ENCODE results near the gene DHX58.
"Not testable (repeated sequence)": the region's sequence is repeated elsewhere in the genome, so short reads cannot be mapped to it uniquely, and the experiment has no call there.

DHX58 gene

DNA sequence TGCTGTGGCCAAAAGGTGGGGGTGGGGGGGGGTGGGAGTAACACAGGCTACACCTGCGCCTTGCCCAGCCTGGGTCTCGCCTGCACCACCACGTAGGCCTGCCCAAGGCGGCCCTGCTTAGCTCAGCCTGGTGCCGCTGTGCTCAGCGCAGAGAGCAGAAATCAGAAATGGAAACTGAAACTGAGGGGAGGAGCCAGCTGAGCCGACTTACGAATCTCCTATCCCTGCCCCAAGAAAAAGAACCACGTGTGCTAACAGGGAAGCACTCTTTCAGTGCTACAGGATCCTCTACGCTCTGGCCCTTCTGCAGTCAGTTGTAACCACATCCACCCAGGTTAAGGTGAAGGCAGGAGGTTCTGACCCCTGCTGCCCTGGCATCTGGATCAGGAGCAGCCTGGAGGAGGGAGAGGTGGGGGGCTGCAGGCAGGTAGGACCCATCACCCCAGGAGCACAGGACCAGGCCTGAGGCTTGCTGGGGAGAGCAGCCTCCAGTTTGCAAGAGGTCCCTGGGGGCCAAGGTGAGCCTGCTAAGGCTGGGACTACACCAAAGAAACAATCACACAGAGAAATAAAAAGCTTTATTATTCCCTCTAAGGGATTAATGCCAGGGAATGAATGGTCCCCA, at the start of gene DHX58:
DHX58 (minus strand) TSS at position 163 of the 625 bp plus-strand sequence. CDS start 822 bp downstream, outside the sequence.
- DNase-seq (ENCODE audit: low read depth in 3 of 3) = peak; percentile 62 to 72 (median 62)

DNA sequence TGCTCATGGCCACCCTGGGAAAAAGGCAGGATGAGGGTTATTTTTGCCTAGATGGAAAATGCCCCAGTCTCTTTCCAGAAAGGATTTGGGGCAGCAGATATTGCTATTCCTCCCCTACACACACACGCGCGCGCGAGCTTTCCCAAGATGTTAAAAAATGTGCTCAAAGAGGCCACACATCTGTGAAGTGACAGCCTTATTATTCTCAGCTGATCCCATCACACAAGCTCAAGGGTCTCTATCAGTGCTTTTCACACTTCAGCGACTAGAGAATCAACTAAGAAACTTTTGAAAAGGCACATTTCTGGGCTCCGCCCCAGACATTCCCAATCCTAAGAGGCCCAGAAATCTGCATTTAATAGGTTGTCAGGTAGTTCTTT, 48.0 kb upstream of the DHX58 start:
- DNase-seq (ENCODE audit: low read depth in 3 of 3) = no peak

DNA sequence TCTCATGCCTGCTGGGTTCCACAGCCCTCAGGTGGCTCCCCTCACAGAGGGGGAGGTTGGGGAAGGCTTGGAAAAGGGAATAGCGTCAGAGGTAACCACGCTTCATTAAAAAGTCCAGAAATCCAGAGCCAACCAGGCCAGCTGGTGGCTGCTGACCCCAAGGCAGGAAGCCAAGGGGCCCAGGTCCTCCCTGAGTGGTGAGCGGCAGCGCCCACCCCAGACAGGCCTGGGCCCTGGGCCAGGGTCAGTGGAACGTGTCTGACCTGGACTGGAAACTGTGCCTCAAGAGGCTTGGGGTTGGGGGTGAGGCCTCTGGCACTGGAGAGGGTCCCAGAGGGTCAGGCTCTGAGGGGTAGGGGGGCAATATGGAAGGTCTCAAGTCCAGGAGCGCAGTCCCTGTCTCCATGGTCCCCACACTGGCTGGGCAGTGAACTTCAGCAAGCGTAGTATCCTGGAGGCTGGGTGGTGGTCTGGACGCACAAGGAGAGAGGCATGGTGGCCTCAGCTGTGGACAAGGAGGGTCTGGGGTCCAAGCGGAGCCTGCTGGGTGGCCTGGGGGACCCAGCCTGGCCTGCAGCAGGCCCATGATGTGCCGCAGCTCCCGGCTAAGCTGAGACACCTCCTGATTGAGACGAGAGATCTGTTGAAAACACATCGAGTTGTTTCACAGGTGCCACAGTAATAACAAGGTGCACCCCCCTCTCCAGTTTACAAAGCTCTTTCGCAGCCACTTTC, 47.4 kb upstream of the DHX58 start:
- no peak for DNase-seq (ENCODE audit: low read depth in 3 of 3)

DNA sequence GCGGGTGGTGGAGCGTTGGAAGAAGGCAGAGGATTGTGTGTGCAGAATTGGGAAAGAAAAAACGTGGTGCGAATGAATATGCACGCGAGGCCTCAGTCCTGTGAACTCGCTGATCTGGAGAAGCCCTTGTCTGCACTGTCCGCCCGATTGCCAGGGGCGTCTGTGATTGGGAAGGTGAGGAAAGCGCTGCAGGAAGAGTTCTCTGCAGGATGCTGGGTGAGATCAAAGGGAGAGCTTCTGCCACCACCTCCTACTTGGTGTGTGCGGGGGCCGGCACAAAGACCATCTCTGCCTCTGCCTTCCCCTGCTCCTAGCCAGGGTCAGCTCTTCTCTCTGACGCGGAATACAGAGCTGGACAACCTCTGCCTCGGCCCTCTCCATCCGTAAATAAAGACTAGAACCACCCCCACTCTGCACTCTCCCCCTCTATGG, 43.1 kb upstream of the DHX58 start:
- no peak for DNase-seq (ENCODE audit: low read depth in 3 of 3)

DNA sequence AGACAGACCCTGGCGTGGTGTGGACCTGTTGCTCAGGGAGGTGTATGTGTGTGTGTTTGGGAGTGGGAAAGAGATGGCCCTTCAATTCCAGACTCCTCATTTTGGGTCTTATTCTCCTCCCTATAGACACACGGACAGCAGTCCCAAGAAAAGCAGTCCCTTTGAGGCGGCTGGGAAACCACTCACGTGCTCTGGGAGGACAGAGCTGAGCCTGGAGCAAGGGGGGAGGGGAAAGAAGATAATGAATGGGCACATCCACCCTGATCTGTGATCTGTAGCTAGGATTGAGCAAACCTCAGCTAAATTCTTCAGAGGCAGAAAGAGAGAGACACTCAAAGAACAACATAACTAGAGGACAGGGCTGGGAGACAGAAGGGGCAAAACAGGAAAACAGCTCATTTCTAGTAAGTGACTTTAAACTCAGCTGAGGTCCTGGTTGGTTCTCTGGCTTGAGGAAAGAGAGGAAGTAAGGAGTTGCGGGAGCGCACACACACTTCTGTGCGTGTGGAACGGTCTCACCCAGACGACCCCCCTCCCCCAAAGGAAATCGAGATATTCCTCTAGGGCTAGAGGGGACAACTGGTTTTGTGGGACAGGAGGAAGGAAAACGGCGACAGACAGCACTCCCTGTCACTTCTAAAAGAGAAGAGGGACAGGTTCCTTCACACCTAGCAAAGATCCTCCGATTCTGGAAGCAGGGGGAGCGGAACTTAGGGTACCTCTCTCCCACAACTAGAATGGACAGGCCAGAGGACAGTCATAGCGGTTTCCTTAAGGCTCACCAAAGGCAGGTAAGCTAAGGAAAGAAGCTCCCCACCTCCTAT, 41.6 kb upstream of the DHX58 start:
- no peak for DNase-seq (ENCODE audit: low read depth in 3 of 3)

DNA sequence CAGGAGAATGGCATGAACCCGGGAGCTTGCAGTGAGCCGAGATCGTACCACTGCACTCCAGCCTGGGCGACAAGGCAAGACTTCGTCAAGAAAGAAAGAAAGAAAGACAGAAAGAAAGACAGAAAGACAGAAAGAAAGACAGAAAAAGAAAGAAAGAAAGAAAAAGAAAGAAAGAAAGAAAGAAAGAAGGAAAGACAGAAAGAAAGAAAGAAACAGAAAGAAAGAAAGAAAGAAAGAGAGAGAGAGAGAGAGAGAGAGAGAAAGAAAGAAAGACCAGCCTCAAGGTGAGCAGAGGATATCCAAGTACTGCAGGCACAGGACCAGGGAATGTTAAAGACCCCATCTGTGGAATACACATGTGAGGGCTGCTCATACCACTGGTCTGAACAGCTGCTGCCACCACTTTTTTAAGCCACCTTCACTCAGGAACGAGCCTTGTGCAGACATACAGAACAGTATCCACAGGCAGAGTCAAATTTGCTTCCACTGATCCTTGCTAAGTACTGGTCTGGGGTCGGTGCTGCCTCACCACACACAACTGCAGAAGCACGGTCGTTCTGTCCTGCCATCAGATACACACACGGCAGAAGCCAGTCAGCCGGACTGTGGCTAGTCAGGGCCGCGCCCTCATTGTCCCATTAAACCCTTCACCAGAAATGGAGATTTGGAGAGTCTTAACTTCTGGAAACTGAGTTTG, 34.5 kb upstream of the DHX58 start:
- no peak for DNase-seq (ENCODE audit: low read depth in 3 of 3)

DNA sequence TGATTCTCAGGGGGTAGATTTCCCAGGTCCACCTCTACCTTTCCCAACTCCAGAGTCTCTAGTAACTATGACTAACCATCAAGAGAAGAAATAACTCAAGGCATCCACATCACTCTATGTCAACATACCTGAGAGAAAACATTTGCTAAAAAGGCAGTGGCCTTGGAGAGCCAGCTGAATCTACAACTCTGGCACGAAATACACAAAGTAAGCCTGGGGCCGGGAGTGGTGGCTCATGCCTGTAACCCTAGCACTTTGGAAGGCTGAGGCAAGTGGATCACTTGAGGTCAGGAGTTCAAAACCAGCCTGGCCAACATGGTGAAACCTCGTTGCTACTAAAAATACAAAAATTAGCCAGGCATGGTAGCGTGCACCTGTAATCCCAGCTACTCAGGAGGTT, 30.6 kb upstream of the DHX58 start:
- DNase-seq (ENCODE audit: low read depth in 3 of 3) = not testable (repeated sequence)

DNA sequence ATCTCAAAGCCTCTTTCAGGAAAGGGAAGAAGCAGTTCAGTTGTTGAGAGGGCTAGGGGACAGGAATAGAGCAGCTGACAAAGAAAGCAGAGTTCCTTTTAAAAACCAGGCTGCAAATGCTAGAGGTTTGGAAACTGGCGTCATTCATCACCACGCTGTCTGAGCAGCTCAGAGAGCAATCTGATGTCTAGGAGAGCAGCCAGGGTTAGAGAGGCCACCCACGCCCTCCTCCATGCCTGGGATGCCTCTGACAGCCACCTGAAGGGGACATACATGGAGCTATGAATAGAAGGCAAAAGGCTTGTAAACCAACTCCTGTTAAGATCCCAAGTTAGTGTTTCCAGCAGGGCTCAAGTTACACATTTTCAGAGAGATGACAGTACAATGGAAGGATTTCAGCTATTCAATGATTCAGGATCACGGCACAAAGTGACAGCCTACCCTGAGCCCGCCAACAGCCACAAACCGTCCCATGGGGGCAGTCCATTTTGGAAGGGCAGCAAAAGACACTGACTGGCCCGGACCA, 29.9 kb upstream of the DHX58 start:
- DNase-seq (ENCODE audit: low read depth in 3 of 3) = no peak

DNA sequence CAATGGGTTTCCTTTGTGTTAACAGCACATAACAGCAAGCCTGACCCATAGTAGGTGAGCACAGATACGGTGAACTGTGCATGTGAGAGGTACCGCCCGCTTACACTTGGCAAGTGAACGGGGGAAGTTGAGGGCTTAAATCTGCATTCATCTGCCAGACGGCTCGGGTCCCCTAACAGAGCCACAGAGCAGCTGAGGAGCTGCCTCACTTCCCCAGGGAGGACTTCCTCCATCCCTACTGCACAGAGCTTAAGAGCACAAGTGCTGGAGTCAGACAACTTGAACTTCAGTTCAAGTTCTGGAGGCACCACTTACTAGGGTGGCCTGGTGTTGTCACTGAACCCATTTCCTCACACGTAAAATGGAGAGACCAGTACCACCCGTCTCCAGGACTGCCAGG, 28.9 kb upstream of the DHX58 start:
- no peak for DNase-seq (ENCODE audit: low read depth in 3 of 3)

DNA sequence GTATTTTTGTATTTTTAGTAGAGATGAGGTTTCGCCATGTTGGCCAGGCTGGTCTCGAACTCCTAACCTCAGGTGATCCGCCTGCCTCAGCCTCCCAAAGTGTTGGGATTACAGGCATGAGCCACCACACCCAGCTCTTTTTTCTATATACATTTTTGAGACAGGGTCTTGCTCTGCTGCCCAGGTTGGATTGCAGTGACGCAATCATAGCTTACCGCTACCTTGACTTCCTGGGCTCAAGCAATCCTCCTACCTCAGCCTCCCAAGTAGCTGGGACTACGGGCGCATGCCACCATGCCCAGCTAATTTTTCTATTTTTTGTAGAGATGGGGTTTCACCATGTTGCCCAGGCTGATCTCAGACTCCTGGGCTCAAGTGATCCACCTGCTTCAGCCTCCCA, 28.2 kb upstream of the DHX58 start:
- not testable (repeated sequence) for DNase-seq (ENCODE audit: low read depth in 3 of 3)

DNA sequence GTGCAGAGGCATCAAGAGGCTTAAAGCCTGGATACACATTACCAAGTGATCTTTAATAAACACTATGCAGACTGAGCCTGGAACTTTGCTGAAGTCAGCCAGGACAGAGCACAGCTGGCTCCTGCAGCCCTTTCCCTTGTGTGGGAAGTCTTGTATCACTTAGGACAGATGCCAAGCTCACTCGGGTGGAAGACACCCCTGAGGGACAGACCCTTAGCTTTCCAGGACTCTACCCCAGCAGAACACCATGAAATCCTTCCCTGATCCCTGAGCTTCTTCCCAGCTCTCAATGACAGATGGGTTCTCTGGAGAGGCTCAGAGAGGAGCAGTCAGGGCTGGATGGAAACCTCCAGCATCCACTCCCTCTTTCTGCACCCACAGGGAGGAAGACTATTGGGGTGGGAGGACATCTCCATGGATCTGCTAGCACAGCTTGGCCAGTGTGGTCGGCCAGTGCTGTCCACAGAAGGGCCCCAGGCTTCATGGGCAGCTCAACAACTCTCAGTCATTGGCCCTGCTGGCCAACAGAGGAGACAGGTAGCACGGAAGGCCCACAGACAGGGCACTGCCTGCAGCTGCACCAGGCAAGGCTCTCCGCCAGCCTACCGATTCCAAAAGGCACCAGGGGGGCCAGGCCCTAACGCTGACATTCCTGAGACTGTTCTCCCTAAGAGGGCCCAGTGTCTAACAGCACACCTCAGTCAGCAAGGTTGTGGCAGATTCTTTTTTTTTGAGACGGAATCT, 26.4 kb upstream of the DHX58 start:
- DNase-seq (ENCODE audit: low read depth in 3 of 3) = no peak

DNA sequence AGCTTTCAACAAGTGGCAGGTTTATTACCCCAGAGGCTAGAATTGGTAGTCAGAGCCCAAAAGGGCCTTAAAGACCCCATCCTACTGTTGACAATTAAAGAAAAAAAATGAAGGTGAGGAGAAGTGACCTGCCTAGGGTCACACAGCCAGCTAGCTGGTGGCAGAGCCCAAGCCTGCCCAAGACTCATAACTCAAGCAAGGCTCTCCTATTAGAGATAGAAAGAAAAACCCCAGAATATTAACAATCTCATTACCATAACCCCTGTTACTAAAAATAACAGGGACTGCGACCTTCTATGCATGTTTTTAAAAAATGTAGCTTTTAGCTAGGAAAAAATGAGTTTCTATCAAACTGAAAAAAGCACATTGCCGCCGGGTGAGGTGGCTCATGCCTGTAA, 24.1 kb upstream of the DHX58 start:
- no peak for DNase-seq (ENCODE audit: low read depth in 3 of 3)

DNA sequence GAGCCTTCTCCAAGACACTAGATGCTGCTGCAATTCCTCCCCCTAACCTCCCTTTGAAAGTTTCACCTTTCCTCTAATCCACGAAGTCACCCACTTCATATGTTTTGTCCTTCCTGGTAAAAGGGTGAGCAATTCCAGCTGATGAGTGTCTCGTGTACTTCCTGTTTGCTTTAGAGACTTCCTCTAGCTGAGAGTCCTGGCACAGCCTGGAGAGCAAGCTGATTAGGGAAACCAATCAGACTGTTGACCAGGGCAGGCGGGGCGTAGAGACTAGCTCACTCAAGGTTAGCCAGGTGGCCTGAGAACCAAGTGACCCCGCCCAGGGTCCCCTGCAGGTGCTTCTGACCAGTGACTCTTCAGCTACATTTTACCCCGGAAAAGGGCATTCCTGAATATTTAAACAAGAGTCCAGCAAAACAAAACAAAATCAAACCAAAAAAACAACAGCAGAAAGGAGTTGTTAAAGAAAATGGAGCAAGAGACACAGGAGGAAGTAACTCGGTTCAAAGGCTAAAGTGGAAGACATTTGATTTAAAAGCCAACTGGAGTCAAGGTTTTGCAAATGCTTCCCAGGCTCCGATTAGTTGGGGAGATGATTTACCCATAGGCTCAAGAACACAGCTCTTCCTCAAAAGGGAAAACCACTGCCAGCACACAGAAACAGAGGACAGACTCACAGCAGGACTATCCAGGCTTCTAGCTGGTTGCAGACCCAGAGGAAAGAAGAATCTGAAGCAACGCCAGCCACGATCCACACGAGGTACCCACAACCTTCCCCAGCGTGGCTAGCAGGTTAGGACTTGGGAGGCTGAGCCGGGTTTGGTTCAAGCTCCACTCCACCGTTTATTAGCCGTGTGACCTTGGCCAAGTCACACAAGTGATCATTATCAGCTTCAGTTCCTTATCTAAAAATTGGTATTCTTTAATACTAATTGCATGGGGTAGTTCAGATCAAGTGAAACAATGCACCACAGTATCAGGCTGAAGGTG, 23.4 kb upstream of the DHX58 start:
- DNase-seq (ENCODE audit: low read depth in 3 of 3) = no peak

DNA sequence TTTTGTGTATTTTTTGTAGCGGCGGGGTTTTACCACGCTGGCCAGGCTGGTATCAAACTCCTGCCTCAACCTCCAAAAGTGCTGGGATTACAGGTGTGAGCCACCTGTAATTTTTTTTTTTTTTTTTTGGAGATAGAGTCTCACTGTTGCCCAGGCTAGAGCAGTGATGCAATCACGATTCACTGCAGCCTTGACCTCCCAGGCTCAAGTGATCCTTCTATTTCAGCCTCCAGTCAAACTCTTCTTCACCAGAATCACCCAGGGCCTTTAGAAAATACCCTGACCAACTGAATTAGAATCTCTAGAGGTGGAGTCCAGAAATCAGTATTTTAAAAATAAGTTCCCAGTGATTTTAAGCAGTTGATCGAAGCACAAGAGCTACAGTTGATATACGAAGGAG, 22.6 kb upstream of the DHX58 start:
- no peak for DNase-seq (ENCODE audit: low read depth in 3 of 3)

DNA sequence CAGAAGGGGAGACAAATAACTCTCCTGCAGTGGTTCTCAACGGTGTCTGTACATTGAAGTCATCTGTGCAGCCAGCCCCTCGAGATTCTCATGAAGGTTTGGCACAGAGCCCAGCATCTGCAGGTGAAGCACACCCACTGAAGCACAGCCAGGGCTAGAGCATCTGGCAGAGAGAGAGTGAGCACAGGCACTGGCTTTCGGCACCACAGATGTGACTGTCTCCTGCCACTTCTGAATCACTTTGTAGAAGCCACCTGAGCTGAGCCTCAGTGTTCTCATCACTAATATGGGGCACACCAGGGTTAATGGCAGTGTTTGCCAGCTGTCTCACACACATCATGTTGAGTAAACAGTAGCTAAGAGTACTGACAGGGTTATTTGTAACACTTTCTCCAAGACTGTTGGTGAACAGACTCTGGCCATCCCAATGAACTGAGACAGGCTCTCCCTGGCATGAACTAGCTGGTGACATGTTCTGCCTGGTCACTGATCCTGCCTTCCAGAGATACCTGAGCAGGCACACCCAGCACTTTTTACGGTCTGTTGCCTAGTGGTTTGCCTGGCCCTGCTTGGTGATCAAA, 21.0 kb upstream of the DHX58 start:
- no peak for DNase-seq (ENCODE audit: low read depth in 3 of 3)

DNA sequence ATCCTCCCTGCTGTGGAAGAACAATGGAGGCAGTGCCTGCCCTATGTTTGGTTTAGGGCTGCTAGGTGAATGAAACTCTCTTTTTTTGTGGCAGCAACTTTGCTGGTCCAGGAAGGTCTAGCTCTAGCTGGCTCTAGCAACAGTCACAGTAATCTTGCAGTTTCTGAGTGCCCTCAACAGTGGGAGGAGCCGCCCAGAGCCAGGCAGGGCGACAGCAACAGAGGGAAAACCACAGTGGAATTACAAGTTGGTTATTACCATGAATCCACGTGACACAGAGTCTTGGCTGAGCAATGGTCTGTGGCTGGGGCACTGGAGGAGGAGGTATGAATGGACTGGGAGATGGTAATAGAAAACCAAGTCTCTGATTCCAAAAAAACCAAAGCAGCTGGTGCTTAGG, 20.4 kb upstream of the DHX58 start:
- DNase-seq (ENCODE audit: low read depth in 3 of 3) = peak in 1 of 3 experiments; percentile 43

DNA sequence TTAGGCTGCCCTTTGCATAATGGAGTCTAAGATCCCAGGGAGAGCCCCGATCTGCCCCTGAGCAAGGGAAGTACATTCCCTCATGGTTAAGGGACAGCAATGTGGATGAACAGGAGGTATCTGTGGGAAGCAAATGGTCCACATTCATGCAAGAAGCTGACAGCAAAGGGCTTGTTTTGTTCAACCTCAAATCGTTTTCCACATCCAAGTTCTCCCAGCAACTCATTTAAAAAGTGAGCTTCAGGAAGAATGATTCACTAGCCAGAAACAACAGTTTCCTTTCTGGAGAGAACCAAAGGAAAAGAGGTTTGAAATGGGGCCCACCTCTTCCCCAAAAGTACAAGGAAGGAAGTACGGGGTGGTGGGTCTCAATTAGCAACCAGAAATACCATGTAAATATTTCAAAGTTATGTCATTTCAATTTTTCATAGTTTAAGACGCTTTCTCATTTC, 19.5 kb upstream of the DHX58 start:
- DNase-seq (ENCODE audit: low read depth in 3 of 3) = no peak

DNA sequence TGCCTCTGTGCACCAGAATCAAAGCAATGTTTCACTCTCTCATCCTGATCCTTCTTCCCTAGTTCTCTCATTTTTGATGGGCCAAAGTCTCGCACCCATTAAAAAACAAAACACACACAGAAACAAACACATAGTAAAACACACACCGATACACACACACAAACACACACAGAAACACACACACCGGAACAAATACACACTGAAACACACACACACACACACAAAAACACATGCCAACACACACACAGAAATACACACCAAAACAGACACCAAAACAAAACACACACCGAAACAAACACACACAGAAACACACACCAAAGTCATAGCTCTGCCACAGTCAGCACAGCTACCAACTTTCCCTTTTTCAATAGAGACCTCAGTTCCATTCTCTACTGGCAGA, 18.7 kb upstream of the DHX58 start:
- no peak for DNase-seq (ENCODE audit: low read depth in 3 of 3)

DNA sequence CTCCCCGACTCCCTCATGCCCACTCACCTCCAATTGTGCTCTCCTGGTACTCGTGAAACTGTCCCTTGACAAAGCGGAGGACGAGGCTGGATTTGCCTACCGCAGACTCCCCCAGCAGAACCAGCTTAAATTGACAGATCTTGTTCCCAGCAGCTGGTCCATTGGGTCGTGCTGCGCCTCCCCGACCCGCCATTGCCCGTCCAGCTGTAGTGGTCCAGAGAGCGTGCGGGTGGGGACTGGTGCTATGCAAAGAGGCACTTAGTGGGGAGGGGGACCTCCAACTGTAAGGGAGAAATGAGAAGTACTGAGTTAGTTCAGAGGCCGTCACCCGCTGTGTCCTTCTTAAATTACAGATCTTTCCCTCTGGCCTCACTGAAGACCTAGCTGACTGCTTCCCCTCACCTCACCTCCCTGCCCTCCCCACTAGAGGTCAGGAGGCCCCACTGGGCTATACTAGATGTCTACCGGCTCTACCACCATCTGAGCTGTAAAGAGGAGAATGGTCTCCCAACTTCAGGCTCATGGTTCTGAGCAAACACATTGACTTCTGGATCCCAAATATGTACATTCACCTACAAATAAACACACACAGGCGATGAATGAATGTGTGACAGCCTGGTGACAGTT, 17.9 kb upstream of the DHX58 start:
- no peak for DNase-seq (ENCODE audit: low read depth in 3 of 3)
